Motor neuron (in vitro differentiated cells): ENCODE data around the gene CTDSP2. TPM values are rescaled to one million over a fixed set of nuclear protein-coding genes. Genes with fewer than 3 reads are reported as not detected.

ENCODE experiments used
- ATAC-seq, 8 experiments: fragments of 200-7000 bp; cut with Tn5 transposase; replicated peaks in 6 of 8; 2 replicates each; pipeline ENCODE4 v1.8.0; 2021; ENCODE audit warnings: mild to moderate bottlenecking in 8 of 8, moderate library complexity in 8 of 8
- H3K27ac ChIP-seq, 2 donors: fragments of 250-450 bp; sonication (Bioruptor Pico); 2 replicates each; pipeline ENCODE4 v1.9.0; 2021; ENCODE audit warnings: antibody characterized with exemption in 2 of 2, mild to moderate bottlenecking in 2 of 2, moderate library complexity in 1 of 2
- H3K4me1 ChIP-seq, 2 donors: fragments of 250-450 bp; sonication (Bioruptor Pico); replicated peaks in 1 of 2; 2 replicates each; pipeline ENCODE4 v1.6.1; 2021; ENCODE audit warnings: antibody characterized with exemption in 2 of 2, mild to moderate bottlenecking in 2 of 2, moderate library complexity in 1 of 2
- H3K4me3 ChIP-seq, 5 donors: fragments of 250-450 bp; sonication (Bioruptor Pico); 2 replicates each; pipeline ENCODE4 v1.9.0; 2021; ENCODE audit warnings: antibody characterized with exemption in 5 of 5, mild to moderate bottlenecking in 5 of 5, moderate library complexity in 4 of 5
- WGBS, 10 experiments: fragments of 450-650 bp; shearing (Covaris generic); methylation state at CpG; one replicate each; pipeline ENCODE4 v1.0.0; 2022; 5-methylcytosine and 5-hydroxymethylcytosine counted together
- in situ Hi-C, 9 experiments: fragments of 400-800 bp; cut with MboI; loops; one replicate each; pipeline ENCODE4 v1.15.0; 2021; ENCODE audit warnings: low sequenced_read_pairs in 9 of 9, low pct_unique_long_range_greater_than_20kb in 2 of 9; ENCODE audit not compliant: unreplicated experiment in 9 of 9
- total RNA-seq, 8 experiments: library from RNA; unstranded; fragments of 300-600 nt; gene quantifications; 2 replicates each; pipeline versions ENCODE4 v1.2.3 to v1.2.4, GENCODE V29; 2022

CTDSP2 gene
- total RNA-seq, 8 experiments from 2014 or later, result 22.2 to 85.0 (median 36.1) TPM

- in situ Hi-C loops, result loop anchor here in 1 of 9 experiments (10.0 kb wide), 1 partner anchor 59 kb away; no protein-coding TSS in a partner anchor
- Histone ChIP-seq H3K4me3 (no peak overlapping the region), H3K4me1 (peaks cover 43 to 72% of the 10 kb centered on the region in 2 donors), H3K27ac (no peak overlapping the region)
- WGBS, 10 experiments, result 39 to 100% (median 82%) methylated on average over 2 to 8 of the region's 9 CpGs; no CpG with 5 or more reads in 4 of the 10 experiments
- ATAC-seq, result no peak
These were observed 10.9 kb downstream of the CTDSP2 start for GRCh38 chr12:57835366-57836288.

DNA sequence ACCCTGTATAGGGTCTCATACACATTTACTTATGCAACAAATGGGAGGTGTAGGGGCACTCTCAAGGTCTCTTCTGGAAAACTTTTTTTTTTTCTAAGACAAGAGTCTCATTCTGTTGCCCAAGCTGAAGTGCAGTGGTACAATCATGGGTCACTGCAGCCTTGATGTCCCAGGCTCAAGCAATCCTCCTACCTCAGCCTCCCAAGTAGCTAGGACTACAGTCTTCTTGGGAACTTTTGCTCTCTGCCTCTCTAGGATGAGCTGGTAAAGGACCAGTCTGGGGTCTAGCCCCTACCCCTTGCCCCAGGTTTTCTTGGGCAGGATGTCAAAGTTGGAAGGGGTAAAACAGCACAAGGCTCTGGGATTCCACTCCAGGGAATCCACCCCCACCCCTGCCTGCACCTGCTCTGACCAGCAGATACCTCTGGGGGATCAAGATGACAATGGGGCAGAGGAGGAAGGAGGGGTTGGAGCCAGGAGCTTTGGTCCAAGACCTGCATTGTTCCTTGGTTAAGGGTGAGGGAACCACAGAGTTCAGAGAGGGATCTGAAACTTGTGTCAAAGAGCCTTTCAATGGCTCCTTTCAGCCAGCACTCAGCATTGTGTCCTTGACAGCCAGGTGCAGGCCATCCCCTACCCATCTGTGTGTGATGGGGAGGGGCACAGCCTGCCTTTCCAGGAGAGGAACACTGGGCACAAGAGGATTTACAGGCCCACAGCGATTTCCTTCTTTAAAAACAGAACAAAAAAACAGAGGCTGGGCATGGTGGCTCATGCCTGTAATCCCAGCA is 12.2 kb downstream of the CTDSP2 start:
- peaks cover 43 to 68% of the 10 kb centered on the region in 2 donors for H3K4me1 ChIP-seq
- 60% methylated on average over 1 of the region's 1 CpG; no CpG with 5 or more reads in 9 of the 10 experiments for WGBS, 10 experiments
- peak in 1 of 8 experiments; percentile 18 for ATAC-seq
- peak overlapping the region in 1 of 2 donors; percentile 63 for H3K27ac ChIP-seq
- H3K4me3 ChIP-seq, result no peak overlapping the region
- in situ Hi-C loops, result loop anchor here in 2 of 9 experiments (5.0 to 10.0 kb wide), 2 partner anchors 61 to 63 kb away; no protein-coding TSS in a partner anchor

DNA sequence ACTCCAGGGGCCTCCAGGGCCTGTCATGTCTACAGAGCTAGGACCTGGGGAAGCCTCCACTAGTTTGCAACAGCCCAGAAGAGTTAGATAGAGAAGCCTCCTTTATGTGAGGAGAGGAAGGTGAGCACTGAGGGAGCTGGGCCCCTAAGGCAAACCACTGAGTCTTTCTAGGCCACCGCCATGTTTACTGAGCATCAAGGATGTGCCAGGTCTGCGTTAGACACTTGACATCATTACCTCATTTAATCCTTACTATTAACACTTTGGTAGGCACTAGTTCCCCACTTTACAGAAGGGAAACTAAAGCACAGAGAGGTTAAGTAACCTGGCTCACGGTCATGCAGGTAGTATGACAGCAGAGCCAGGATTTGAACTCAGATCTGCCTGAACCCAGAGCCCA is 12.9 kb downstream of the CTDSP2 start:
- Histone ChIP-seq H3K27ac (no peak overlapping the region), H3K4me3 (no peak overlapping the region), H3K4me1 (peaks cover 43 to 68% of the 10 kb centered on the region in 2 donors)
- no peak for ATAC-seq
- 30 to 100% (median 85%) methylated on average over 1 to 2 of the region's 3 CpGs; no CpG with 5 or more reads in 4 of the 10 experiments for WGBS, 10 experiments
- in situ Hi-C loops, result loop anchor here in 2 of 9 experiments (5.0 to 10.0 kb wide), 2 partner anchors 61 to 64 kb away; no protein-coding TSS in a partner anchor

- Histone ChIP-seq H3K4me1 (peaks cover 42 to 61% of the 10 kb centered on the region in 2 donors), H3K27ac (peak overlapping the region in 1 of 2 donors; percentile 1), H3K4me3 (no peak overlapping the region)
- 0 to 84% (median 55%) methylated on average over 1 to 7 of the region's 10 CpGs; no CpG with 5 or more reads in 2 of the 10 experiments for WGBS, 10 experiments
- in situ Hi-C loops, result loop anchor here in 2 of 9 experiments (5.0 to 10.0 kb wide), 2 partner anchors 62 to 64 kb away; no protein-coding TSS in a partner anchor
- ATAC-seq, result peak in 5 of 8 experiments; percentile 2 to 39 (median 27)
These were observed 13.6 kb downstream of the CTDSP2 start for GRCh38 chr12:57832966-57833365.

DNA sequence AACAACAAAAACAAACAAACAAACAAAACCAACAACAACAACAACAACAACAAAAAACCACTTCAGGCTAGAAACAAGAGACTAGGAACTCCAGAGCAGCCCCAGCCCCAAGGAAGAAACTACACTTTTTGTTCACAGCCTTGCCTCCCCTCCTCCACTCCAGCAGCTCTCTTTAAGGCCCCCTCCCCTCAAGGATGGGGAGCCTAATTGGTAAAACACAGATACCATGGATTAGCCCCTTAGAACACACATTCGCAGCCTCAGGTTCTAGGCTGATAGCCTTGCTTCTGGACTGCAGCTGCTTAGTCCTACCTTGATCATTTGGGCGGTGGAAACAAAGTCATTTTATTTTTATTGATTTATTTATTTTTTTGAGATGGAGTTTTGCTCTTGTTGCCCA is 16.1 kb downstream of the CTDSP2 start:
- 0 to 100% (median 100%) methylated on average over 1 to 2 of the region's 2 CpGs; no CpG with 5 or more reads in 3 of the 10 experiments for WGBS, 10 experiments
- peaks cover 27 to 36% of the 10 kb centered on the region in 2 donors for H3K4me1 ChIP-seq
- no peak for ATAC-seq
- H3K4me3 ChIP-seq, result no peak overlapping the region
- no peak overlapping the region for H3K27ac ChIP-seq
- in situ Hi-C loops, result loop anchor here in 2 of 9 experiments (5.0 to 10.0 kb wide), 2 partner anchors 64 to 67 kb away; no protein-coding TSS in a partner anchor

DNA sequence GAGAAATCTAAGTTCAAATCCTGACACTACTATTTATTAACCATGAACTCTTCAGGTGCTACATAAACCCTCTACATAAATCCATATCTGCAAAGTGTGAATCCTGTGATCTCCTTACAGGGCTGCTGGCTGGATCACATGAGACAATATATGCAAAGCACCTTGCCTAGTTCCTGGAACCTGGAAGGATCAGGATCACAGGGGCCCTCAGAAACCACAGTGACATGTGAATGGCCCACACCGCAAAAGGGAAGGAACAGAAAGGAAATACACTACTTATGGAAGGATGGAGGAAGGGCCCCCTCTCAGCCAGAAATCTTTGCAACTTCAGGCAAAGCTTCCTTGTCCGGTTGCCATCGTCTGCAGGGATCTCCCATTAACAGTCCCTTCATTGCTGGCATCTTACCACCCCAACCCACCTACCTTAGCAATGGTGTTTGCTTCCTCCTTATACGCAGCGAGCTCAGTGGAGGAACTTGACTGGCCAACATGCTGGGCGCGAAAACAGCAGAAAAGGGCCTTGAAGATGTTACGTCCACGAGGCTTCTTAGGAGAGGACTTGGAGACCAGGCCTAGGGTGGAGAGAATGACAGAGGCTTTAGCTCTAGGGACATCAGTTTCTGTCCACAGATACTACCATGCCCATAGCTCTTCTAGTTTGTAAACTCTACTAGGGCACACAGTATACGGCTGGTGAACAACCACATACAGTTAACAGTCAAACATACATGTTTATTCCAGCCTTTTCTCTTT is 17.3 kb downstream of the CTDSP2 start:
- Histone ChIP-seq H3K27ac (no peak overlapping the region), H3K4me1 (peaks cover 18 to 24% of the 10 kb centered on the region in 2 donors), H3K4me3 (no peak overlapping the region)
- no peak for ATAC-seq
- in situ Hi-C loops, result no loop called here
- 50 to 100% (median 95%) methylated on average over 1 to 6 of the region's 10 CpGs for WGBS, 10 experiments

GRCh38 chr12:57826966-57827365 is 19.6 kb downstream of the CTDSP2 start:
- H3K27ac ChIP-seq, result no peak overlapping the region
- WGBS, 10 experiments, result 88 to 100% methylated on average over 1 of the region's 1 CpG; no CpG with 5 or more reads in 8 of the 10 experiments
- in situ Hi-C loops, result no loop called here

DNA sequence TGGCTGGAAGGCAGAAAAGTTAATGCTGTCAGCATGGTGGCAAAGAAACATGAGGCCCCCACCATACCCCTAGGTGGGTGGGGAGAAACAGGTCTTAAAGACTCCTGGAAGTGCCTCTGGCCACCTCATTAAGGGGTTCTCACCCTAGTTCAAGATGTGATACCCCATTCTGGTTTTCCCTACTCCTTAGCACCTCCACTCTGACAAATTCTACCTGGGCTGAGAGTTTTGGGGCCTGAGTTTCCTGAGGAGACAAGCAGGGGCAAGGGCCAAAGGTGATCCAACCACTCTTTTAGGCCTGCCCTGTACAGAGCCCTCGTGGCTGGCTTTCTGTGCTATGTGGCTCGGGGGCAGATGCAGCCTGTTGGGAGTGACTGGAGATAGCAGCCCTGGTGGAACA is 20.1 kb downstream of the CTDSP2 start:
- Histone ChIP-seq H3K4me3 (no peak overlapping the region), H3K27ac (no peak overlapping the region), H3K4me1 (no peaks in the 10 kb centered on the region)
- no peak for ATAC-seq
- in situ Hi-C loops, result no loop called here
- 40 to 100% (median 55%) methylated on average over 1 to 2 of the region's 2 CpGs; no CpG with 5 or more reads in 6 of the 10 experiments for WGBS, 10 experiments

More at GRCh38 chr12:57826966-57827365, 19.6 kb downstream of the CTDSP2 start:
- Histone ChIP-seq H3K4me3 (no peak overlapping the region), H3K4me1 (peaks cover 3 to 6% of the 10 kb centered on the region in 2 donors)
- ATAC-seq, result no peak

- in situ Hi-C loops, result no loop called here
- no peaks in the 10 kb centered on the region for H3K4me1 ChIP-seq
- H3K4me3 ChIP-seq, result no peak overlapping the region
- H3K27ac ChIP-seq, result no peak overlapping the region
- 60 to 100% (median 96%) methylated on average over 1 to 2 of the region's 2 CpGs; no CpG with 5 or more reads in 6 of the 10 experiments for WGBS, 10 experiments
- ATAC-seq, result no peak
These were observed 21.1 kb downstream of the CTDSP2 start for GRCh38 chr12:57825451-57825850.

DNA sequence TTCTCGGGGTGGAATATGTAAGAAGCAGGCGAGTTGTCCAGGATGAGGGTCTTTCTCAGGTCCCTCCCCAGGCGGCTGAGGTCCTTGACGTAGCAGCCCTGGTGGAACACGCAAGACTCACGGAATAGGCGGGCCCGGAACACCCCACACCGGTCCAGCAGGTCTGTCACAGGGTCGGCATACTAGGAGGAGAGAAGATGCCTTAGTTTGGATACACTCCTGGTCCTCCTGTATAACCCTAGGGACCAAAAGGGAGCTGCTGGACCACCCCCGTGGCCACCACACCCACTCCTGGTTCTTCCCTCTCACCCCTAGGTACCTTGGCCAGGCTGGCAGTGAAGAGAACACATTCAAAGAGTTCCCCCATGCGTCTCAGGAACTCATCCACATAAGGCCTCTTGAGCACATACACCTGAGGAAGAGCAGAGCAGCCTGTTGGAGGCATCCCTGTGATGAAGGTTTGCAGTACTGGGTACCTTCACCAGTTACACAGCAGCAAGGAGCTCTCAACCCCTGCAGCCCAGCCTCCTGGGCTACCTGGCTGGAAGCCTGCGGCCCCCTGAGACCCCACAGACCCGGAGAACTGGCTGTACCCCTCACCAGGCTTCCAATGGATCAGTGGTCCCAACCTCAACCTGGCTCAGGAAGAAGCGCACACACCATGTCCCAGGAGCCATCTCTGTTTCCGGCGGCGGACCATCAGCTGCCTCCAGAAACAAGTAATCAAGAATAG is 22.5 kb downstream of the CTDSP2 start:
- Histone ChIP-seq H3K4me1 (no peaks in the 10 kb centered on the region), H3K4me3 (no peak overlapping the region), H3K27ac (no peak overlapping the region)
- in situ Hi-C loops, result loop anchor here in 6 of 9 experiments (25.0 kb wide), 1 partner anchor 88 kb away; no protein-coding TSS in a partner anchor
- peak in 2 of 8 experiments; percentile 13 to 14 for ATAC-seq
- WGBS, 10 experiments, result 88 to 100% (median 100%) methylated on average over 1 to 5 of the region's 18 CpGs; no CpG with 5 or more reads in 5 of the 10 experiments

- Histone ChIP-seq H3K27ac (no peak overlapping the region), H3K4me3 (no peak overlapping the region), H3K4me1 (no peaks in the 10 kb centered on the region)
- in situ Hi-C loops, result loop anchor here in 6 of 9 experiments (25.0 kb wide), 1 partner anchor 89 kb away; no protein-coding TSS in a partner anchor
- WGBS, 10 experiments, result 57 to 100% (median 88%) methylated on average over 1 to 10 of the region's 17 CpGs; no CpG with 5 or more reads in 4 of the 10 experiments
- peak in 5 of 8 experiments; percentile 14 to 46 (median 21) for ATAC-seq
These were observed 23.2 kb downstream of the CTDSP2 start for GRCh38 chr12:57823131-57823907.
